Skeletal muscle tissue (tissue), 4 donors: ENCODE data around the gene ZNF324. TPM values are rescaled to one million over a fixed set of nuclear protein-coding genes. Genes with fewer than 3 reads are reported as not detected.
"Not testable (repeated sequence)": the region's sequence is repeated elsewhere in the genome, so short reads cannot be mapped to it uniquely, and the experiment has no call there.

Experiments
- H3K27ac ChIP-seq: one replicate; pipeline ENCODE4 v1.7.0; 2013; ENCODE audit warnings: mild to moderate bottlenecking, low read depth, low read length, inconsistent platforms
- H3K27me3 ChIP-seq, 3 donors: one replicate each; pipeline ENCODE4 v1.7.0; 2013; ENCODE audit warnings: low read length in 3 of 3; ENCODE audit not compliant: control insufficient read depth in 3 of 3, insufficient read depth in 3 of 3
- H3K36me3 ChIP-seq, 3 donors: one replicate each; pipeline ENCODE4 v1.7.0; 2013; ENCODE audit warnings: low read length in 3 of 3; ENCODE audit not compliant: control insufficient read depth in 3 of 3, insufficient read depth in 3 of 3
- H3K4me1 ChIP-seq, 3 donors: one replicate each; pipeline ENCODE4 v1.7.0; 2013; ENCODE audit warnings: low read length in 3 of 3, mild to moderate bottlenecking in 3 of 3; ENCODE audit not compliant: control insufficient read depth in 3 of 3, insufficient read depth in 3 of 3
- H3K4me3 ChIP-seq, 3 donors: one replicate each; pipeline ENCODE4 v1.7.0; 2013; ENCODE audit warnings: low read length in 3 of 3
- H3K9ac ChIP-seq, 3 donors: one replicate each; pipeline ENCODE4 v1.7.0; 2013; ENCODE audit warnings: low read length in 3 of 3, mild to moderate bottlenecking in 3 of 3, moderate library complexity in 2 of 3, low read depth in 1 of 3
- H3K9me3 ChIP-seq, 3 donors: one replicate each; pipeline ENCODE4 v1.7.0; 2013; ENCODE audit warnings: low read length in 3 of 3; ENCODE audit not compliant: control insufficient read depth in 3 of 3
- total RNA-seq: library from RNA; depleted of rRNA; stranded (reverse); fragments of >200 nt; gene quantifications from one replicate; pipeline ENCODE4 v1.2.3, GENCODE V29; 2014
- donor health status: Osteomylitis.

Gene ZNF324
- total RNA-seq, 1 donor from 2014 or later: 9.9 TPM

- H3K27me3 ChIP-seq, H3K9ac ChIP-seq, H3K9me3 ChIP-seq, H3K27ac ChIP-seq, H3K4me3 ChIP-seq: not testable (repeated sequence)
- H3K4me1 ChIP-seq: peaks cover 19 to 30% (median 26%) of the 10 kb centered on the region in 3 donors
- peaks cover 27 to 31% (median 30%) of the 10 kb centered on the region in 3 donors for H3K36me3 ChIP-seq
Observed at GRCh38 chr19:58470837-58471543, 4.1 kb downstream of the ZNF324 start.

DNA sequence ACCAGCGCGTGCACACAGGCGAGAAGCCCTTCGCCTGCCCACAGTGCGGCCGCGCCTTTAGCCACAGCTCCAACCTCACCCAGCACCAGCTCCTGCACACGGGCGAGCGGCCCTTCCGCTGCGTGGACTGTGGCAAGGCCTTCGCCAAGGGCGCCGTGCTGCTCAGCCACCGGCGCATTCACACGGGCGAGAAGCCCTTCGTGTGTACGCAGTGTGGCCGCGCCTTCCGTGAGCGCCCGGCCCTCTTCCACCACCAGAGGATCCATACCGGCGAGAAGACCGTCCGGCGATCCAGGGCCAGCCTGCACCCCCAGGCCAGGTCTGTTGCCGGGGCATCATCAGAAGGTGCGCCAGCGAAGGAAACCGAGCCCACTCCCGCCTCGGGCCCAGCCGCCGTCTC lies 4.9 kb downstream of the ZNF324 start:
- Histone ChIP-seq H3K27ac (no peak overlapping the region), H3K36me3 (peaks cover 27 to 31% (median 30%) of the 10 kb centered on the region in 3 donors), H3K27me3 (no peaks in the 10 kb centered on the region), H3K4me1 (peaks cover 19 to 33% (median 27%) of the 10 kb centered on the region in 3 donors), H3K4me3 (no peak overlapping the region), H3K9me3 (no peaks in the 10 kb centered on the region), H3K9ac (no peak overlapping the region)

DNA sequence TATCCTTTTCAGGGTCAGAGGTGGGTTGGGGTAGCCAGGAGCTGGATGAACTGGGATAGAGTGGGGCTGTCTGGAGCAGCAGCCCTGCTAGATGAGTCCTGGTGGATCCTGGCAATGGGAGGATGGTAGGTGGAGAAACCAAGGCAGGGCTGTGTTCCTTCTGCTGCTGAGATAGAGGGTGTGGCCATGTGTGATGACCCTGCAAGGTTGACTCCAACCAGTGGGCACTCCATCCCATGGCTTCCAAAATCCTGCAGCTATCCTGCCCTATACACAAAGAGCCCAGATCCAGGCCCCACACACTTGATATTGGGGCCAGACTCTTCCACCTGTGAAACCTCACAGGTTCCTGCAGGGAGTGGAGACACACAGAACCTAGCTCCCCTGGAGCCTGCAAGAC lies 6.9 kb downstream of the ZNF324 start:
- Histone ChIP-seq H3K27ac (no peak overlapping the region), H3K36me3 (peaks cover 27 to 37% (median 36%) of the 10 kb centered on the region in 3 donors), H3K27me3 (no peaks in the 10 kb centered on the region), H3K9ac (no peak overlapping the region), H3K4me3 (no peak overlapping the region), H3K9me3 (no peaks in the 10 kb centered on the region), H3K4me1 (peaks cover 18 to 37% (median 19%) of the 10 kb centered on the region in 3 donors)

DNA sequence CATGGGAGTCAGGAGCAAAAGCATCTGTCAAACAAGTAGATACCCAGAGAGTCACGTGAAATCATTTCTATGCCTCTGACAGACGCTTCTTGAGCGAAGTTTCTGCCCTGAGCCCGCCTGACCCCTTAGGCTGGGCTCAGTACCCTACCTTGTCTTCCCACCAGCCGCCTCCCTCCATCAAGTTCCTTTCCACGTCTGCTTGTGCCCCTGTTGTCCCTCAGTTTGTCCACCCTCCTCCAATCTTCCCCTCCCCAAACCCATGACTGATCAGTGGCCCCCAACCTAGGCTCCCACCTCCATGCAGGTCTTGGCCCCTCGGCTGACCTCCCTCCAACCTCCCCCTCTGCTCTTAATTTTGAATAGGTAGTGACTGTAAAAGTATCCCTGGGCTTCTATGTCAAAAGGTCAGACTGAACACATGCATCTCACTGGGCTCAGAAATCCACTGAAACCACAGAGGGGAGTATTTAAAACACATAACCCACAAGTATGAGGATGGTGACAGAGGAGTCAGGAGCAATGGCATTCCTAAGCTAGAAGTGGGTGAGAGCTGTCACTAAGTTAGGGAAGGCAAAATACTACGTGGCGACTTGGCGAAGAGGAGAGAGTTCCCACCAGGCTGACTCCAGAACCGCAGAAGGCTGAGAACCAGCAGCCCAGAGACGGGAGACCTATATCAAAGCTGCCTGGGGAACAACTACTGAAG lies 7.6 kb downstream of the ZNF324 start:
- H3K9ac ChIP-seq: peak overlapping the region in 1 of 3 donors; percentile 89
- no peak overlapping the region for H3K4me3 ChIP-seq
- H3K36me3 ChIP-seq: peaks cover 29 to 38% (median 35%) of the 10 kb centered on the region in 3 donors

DNA sequence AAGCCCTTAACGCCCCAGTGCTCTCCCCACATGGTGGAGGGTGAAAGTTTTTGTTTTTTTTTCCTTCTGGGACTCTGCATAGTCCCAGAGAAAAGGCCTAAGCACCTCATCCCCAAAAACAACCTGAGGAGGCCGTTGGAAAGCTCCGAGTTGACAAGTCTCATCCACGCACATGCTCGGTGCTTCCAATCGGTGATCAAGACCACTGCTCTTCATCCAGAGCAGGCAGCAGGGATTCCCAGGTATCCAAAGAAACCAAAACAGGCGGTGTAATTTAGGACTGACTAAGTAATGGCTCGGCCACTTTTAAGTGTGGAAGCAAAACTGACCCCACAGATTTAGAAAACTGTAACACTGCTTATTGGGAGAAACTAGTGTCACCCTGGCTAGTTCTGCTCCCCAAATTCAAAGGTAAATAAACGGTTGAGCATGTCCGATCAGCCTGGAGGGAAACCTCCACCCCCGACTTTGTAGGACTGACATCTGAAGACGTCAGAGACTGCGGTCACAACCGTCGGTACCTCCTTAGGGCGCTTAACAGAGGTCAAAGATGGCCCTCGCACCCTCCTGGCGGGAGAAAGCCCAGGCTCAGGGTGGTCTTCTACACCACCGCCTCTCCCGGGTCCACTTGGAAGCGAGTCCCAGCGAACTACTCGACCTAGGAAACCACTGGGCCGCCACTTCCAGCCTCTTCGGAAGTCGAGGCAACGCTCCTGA lies 8.3 kb downstream of the ZNF324 start:
- Histone ChIP-seq H3K9ac (peak overlapping the region; percentile 84 to 89 (median 85)), H3K4me3 (peak overlapping the region; percentile 86 to 92 (median 91)), H3K27me3 (no peaks in the 10 kb centered on the region), H3K36me3 (peaks cover 26 to 32% (median 29%) of the 10 kb centered on the region in 3 donors), H3K4me1 (peaks cover 18 to 37% (median 19%) of the 10 kb centered on the region in 3 donors), H3K9me3 (no peaks in the 10 kb centered on the region), H3K27ac (peak overlapping the region; percentile 88)

More for the DNA sequence above, 7.6 kb downstream of the ZNF324 start:
- H3K4me1 ChIP-seq: peaks cover 18 to 37% (median 19%) of the 10 kb centered on the region in 3 donors
- H3K27ac ChIP-seq: peak overlapping the region; percentile 88
- H3K27me3 ChIP-seq: no peaks in the 10 kb centered on the region
- no peaks in the 10 kb centered on the region for H3K9me3 ChIP-seq

DNA sequence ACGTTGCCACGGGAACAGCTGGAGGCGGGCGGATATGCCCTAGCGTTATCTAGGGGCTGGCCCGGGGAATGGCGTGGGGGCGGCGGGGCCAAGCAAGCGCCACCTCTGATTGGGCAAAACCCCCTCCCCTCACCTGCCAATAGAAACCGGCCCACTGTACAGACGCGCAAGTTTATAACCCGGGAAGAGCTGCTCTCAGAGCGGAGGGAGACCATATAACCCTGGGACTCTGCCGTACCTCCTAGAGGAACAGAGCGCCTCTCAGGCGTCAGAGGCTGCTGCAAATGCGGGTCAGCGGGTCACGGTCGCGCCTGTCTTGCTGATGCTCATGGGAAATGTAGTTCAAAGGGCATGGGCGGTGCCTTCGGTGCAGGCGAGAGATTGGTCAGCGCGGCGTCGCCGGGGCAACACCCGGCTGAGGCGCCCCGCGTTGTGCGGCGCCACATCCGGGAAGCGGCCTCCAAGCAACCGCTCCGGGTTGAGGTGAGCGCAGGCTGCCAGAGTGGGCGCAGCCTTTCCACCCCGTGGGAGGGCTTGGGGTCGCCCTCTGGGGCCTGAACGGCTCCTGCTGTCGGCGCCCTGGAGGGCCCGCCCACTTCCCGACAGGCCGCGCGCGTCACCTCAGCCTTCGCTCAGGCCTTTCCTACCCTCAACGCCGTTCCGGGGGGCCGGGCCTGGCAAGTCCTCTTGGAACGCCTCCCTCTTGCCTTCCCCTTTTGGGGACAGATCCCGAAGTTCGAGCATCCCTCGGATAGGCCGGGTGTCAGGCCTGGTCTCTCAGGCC lies 9.0 kb downstream of the ZNF324 start, which contains the start of gene ZNF446:
ZNF446 (plus strand) TSS at position 639 of the 784 bp plus-strand sequence. CDS start 867 bp downstream, outside the sequence.
- peak within 1 kb of the TSS; percentile 86 to 92 (median 91) for H3K4me3 ChIP-seq

DNA sequence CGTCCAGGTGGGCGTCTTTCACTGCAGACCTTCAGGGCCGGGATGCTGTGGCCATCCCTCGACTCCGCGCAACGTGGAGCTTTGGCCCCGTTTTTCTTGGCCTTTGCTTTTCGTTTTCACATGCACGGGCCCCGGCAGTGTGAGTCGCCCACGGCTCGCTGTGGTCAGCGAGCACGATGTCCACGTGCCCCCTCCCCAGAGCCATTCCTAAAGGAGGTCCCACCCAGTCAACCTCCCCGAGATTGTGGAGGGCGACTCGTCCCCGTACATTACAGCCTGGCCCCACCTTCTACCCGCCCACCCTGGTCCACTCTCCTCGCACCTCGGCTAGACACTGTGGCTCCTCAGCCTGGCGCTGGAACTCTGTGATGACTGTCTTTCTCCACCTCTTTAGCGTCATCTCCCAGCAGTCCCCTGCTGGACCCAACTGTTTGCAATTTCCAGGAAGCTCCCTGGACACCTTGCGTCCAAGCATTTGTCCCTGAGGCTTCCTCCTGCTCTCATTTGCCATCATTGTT lies 9.7 kb downstream of the ZNF324 start:
- peak overlapping the region; percentile 88 for H3K27ac ChIP-seq
- H3K9me3 ChIP-seq: no peaks in the 10 kb centered on the region
- peak overlapping the region; percentile 84 to 89 (median 85) for H3K9ac ChIP-seq
- H3K27me3 ChIP-seq: no peaks in the 10 kb centered on the region
- H3K36me3 ChIP-seq: peaks cover 29 to 37% (median 36%) of the 10 kb centered on the region in 3 donors
- peak overlapping the region; percentile 86 to 92 (median 91) for H3K4me3 ChIP-seq
- peaks cover 18 to 37% (median 19%) of the 10 kb centered on the region in 3 donors for H3K4me1 ChIP-seq

More for the DNA sequence above, 9.0 kb downstream of the ZNF324 start, which contains the start of gene ZNF446:
- no peaks in the 10 kb centered on the region for H3K27me3 ChIP-seq
- H3K4me1 ChIP-seq: peaks cover 18 to 37% (median 19%) of the 10 kb centered on the region in 3 donors
- H3K9me3 ChIP-seq: no peaks in the 10 kb centered on the region
- peak within 1 kb of the TSS; percentile 88 for H3K27ac ChIP-seq
- peak within 1 kb of the TSS; percentile 84 to 89 (median 85) for H3K9ac ChIP-seq
- H3K36me3 ChIP-seq: peaks cover 25 to 36% (median 34%) of the 10 kb centered on the region in 3 donors

GRCh38 chr19:58477130-58477529 lies 10.2 kb downstream of the ZNF324 start:
- peak overlapping the region; percentile 61 to 89 (median 85) for H3K9ac ChIP-seq
- peak overlapping the region; percentile 86 to 92 (median 91) for H3K4me3 ChIP-seq
- H3K36me3 ChIP-seq: peaks cover 26 to 32% (median 31%) of the 10 kb centered on the region in 3 donors
- H3K27me3 ChIP-seq: no peaks in the 10 kb centered on the region
- H3K4me1 ChIP-seq: peaks cover 18 to 37% (median 19%) of the 10 kb centered on the region in 3 donors
- no peaks in the 10 kb centered on the region for H3K9me3 ChIP-seq
- H3K27ac ChIP-seq: peak overlapping the region; percentile 88

- Histone ChIP-seq H3K9ac (no peak overlapping the region), H3K4me3 (no peak overlapping the region), H3K27me3 (no peaks in the 10 kb centered on the region), H3K4me1 (peaks cover 18 to 37% (median 19%) of the 10 kb centered on the region in 3 donors), H3K36me3 (peaks cover 19 to 25% (median 24%) of the 10 kb centered on the region in 3 donors), H3K27ac (no peak overlapping the region), H3K9me3 (no peaks in the 10 kb centered on the region)
Observed at GRCh38 chr19:58477871-58478270, 11.0 kb downstream of the ZNF324 start.
